MM.1S (cell line): ENCODE measurements around the gene TSHZ2.

Experiments used
- CTCF ChIP-seq: fragments of 300-600 bp; sonication (generic); IDR thresholded peaks from 2 replicates; pipeline ENCODE4 v1.5.1; 2016; ENCODE audit warnings: antibody characterized with exemption, low read length, mixed read lengths
- EZH2 ChIP-seq: fragments of 300-600 bp; sonication (generic); optimal IDR thresholded peaks from 2 replicates; pipeline ENCODE3; 2017; ENCODE audit warnings: low read depth, mild to moderate bottlenecking, antibody characterized with exemption, low read length, mixed read lengths
- EZH2phosphoT487 ChIP-seq: fragments of 300-600 bp; sonication (generic); IDR thresholded peaks from 2 replicates; pipeline ENCODE4 v1.6.1; 2018; ENCODE audit warnings: antibody characterized with exemption, low read length

- no peak for TF ChIP-seq CTCF
- no peak for TF ChIP-seq EZH2
- no peak for TF ChIP-seq EZH2phosphoT487
These were observed 26.9 kb downstream of the TSHZ2 start for GRCh38 chr20:52999040-52999439.
